Activated naive CD4-positive, alpha-beta T cell treated with anti-CD3 and anti-CD28 coated beads, Interleukin-2, amount 10 ng/mL, durations not matched to agents 7 days and 5 days (primary cell): ENCODE results near the gene TRABD2B.

Experiments used
- CTCF ChIA-PET: fragments of 350-600 bp; sonication (Branson Sonifier 250); formaldehyde crosslinking; loops from one replicate; lab custom pipeline; 2021; ENCODE audit warnings: antibody characterized with exemption; lab: Charles Lee
- DNase-seq: peaks from one replicate; pipeline ENCODE4 v3.0.0-alpha.2; 2020
- H3K27ac Mint-ChIP-seq: one replicate; pipeline ENCODE4 v1.8.0; 2021; ENCODE audit warnings: mild to moderate bottlenecking, moderate library complexity, mixed read lengths
- H3K27me3 Mint-ChIP-seq: one replicate; pipeline ENCODE4 v1.8.0; 2021; ENCODE audit warnings: mild to moderate bottlenecking, mixed read lengths
- H3K36me3 Mint-ChIP-seq: one replicate; pipeline ENCODE4 v1.8.0; 2021; ENCODE audit warnings: mixed read lengths
- H3K4me1 Mint-ChIP-seq: one replicate; pipeline ENCODE4 v1.8.0; 2021; ENCODE audit warnings: mixed read lengths
- H3K4me3 Mint-ChIP-seq: one replicate; pipeline ENCODE4 v1.8.0; 2021; ENCODE audit warnings: mild to moderate bottlenecking, moderate library complexity, mixed read lengths
- H3K9me3 Mint-ChIP-seq: one replicate; pipeline ENCODE4 v1.8.0; 2021; ENCODE audit warnings: mixed read lengths

The TRABD2B gene

GRCh38 chr1:47751193-47751592, 246.0 kb downstream of the TRABD2B start:
- H3K9me3 Mint-ChIP-seq, result no peaks in the 10 kb centered on the region

GRCh38 chr1:47745715-47746609, 251.2 kb downstream of the TRABD2B start:
- H3K4me1 Mint-ChIP-seq, result no peaks in the 10 kb centered on the region
- peaks cover 13% of the 10 kb centered on the region for H3K27me3 Mint-ChIP-seq
- DNase-seq, result no peak
- CTCF ChIA-PET, result no interaction called here
- H3K36me3 Mint-ChIP-seq, result no peaks in the 10 kb centered on the region
- H3K4me3 Mint-ChIP-seq, result no peak overlapping the region
- H3K9me3 Mint-ChIP-seq, result peaks cover 6% of the 10 kb centered on the region
- no peak overlapping the region for H3K27ac Mint-ChIP-seq

More at GRCh38 chr1:47751193-47751592, 246.0 kb downstream of the TRABD2B start:
- CTCF ChIA-PET, result no interaction called here
- no peaks in the 10 kb centered on the region for H3K4me1 Mint-ChIP-seq
- DNase-seq, result no peak
- no peak overlapping the region for H3K27ac Mint-ChIP-seq
- H3K4me3 Mint-ChIP-seq, result no peak overlapping the region
- H3K27me3 Mint-ChIP-seq, result peaks cover 4% of the 10 kb centered on the region
- H3K36me3 Mint-ChIP-seq, result no peaks in the 10 kb centered on the region

- H3K27me3 Mint-ChIP-seq, result peaks cover 28% of the 10 kb centered on the region
Observed at GRCh38 chr1:47742890-47743760, 254.1 kb downstream of the TRABD2B start.

GRCh38 chr1:47738560-47739182, 258.5 kb downstream of the TRABD2B start:
- DNase-seq, result no peak
- H3K4me3 Mint-ChIP-seq, result no peak overlapping the region
- H3K9me3 Mint-ChIP-seq, result peaks cover 6% of the 10 kb centered on the region
- H3K4me1 Mint-ChIP-seq, result no peaks in the 10 kb centered on the region
- CTCF ChIA-PET, result interaction anchor here (1.5 to 1.9 kb wide), 3 partner anchors 13 to 38 kb away, joined by 3 to 11 read pairs (median 4); no protein-coding TSS in a partner anchor
- peaks cover 19% of the 10 kb centered on the region for H3K27me3 Mint-ChIP-seq
- no peak overlapping the region for H3K27ac Mint-ChIP-seq
- no peaks in the 10 kb centered on the region for H3K36me3 Mint-ChIP-seq

More at GRCh38 chr1:47742890-47743760, 254.1 kb downstream of the TRABD2B start:
- H3K9me3 Mint-ChIP-seq, result peaks cover 6% of the 10 kb centered on the region
- CTCF ChIA-PET, result interaction anchor here (0.6 to 1.6 kb wide), 3 partner anchors 12 to 17 kb away, joined by 3 to 6 read pairs (median 3); no protein-coding TSS in a partner anchor
- no peak for DNase-seq
- no peak overlapping the region for H3K4me3 Mint-ChIP-seq
- H3K36me3 Mint-ChIP-seq, result no peaks in the 10 kb centered on the region
- no peaks in the 10 kb centered on the region for H3K4me1 Mint-ChIP-seq
- H3K27ac Mint-ChIP-seq, result no peak overlapping the region

GRCh38 chr1:47732489-47732888, 264.7 kb downstream of the TRABD2B start:
- Mint-ChIP-seq H3K4me3 (no peak overlapping the region), H3K36me3 (no peaks in the 10 kb centered on the region), H3K27ac (no peak overlapping the region), H3K4me1 (no peaks in the 10 kb centered on the region), H3K27me3 (peaks cover 22% of the 10 kb centered on the region), H3K9me3 (no peaks in the 10 kb centered on the region)
- CTCF ChIA-PET, result no interaction called here
- DNase-seq, result no peak

GRCh38 chr1:47731730-47732129, 265.5 kb downstream of the TRABD2B start:
- no peak overlapping the region for H3K4me3 Mint-ChIP-seq
- no peak for DNase-seq
- H3K9me3 Mint-ChIP-seq, result no peaks in the 10 kb centered on the region
- no peaks in the 10 kb centered on the region for H3K36me3 Mint-ChIP-seq
- no peak overlapping the region for H3K27ac Mint-ChIP-seq
- H3K27me3 Mint-ChIP-seq, result peaks cover 26% of the 10 kb centered on the region
- no peaks in the 10 kb centered on the region for H3K4me1 Mint-ChIP-seq
- CTCF ChIA-PET, result interaction anchor here (2.0 kb wide), 1 partner anchor 294 kb away, joined by 4 read pairs; the partner anchor contains the start of gene FOXD2

GRCh38 chr1:47729685-47730084, 267.5 kb downstream of the TRABD2B start:
- no peak overlapping the region for H3K27ac Mint-ChIP-seq
- H3K4me3 Mint-ChIP-seq, result no peak overlapping the region
- peaks cover 5% of the 10 kb centered on the region for H3K4me1 Mint-ChIP-seq
- no peaks in the 10 kb centered on the region for H3K9me3 Mint-ChIP-seq
- no peaks in the 10 kb centered on the region for H3K36me3 Mint-ChIP-seq
- peaks cover 46% of the 10 kb centered on the region for H3K27me3 Mint-ChIP-seq
- CTCF ChIA-PET, result interaction anchor here (2.0 to 5.2 kb wide), 2 partner anchors 26 to 294 kb away, joined by 7 to 36 read pairs; partner anchors contain the start of gene FOXD2
- no peak for DNase-seq

GRCh38 chr1:47727697-47728085, 269.5 kb downstream of the TRABD2B start:
- Mint-ChIP-seq H3K4me1 (peaks cover 5% of the 10 kb centered on the region), H3K27me3 (peaks cover 57% of the 10 kb centered on the region), H3K9me3 (no peaks in the 10 kb centered on the region), H3K27ac (no peak overlapping the region), H3K4me3 (no peak overlapping the region), H3K36me3 (no peaks in the 10 kb centered on the region)
- CTCF ChIA-PET, result interaction anchor here (0.7 to 5.8 kb wide), 10 partner anchors 11 to 548 kb away, joined by 3 to 40 read pairs (median 8); partner anchors contain the start of gene FOXD2
- no peak for DNase-seq

GRCh38 chr1:47727051-47727696, 270.0 kb downstream of the TRABD2B start:
- Mint-ChIP-seq H3K9me3 (no peaks in the 10 kb centered on the region), H3K27ac (no peak overlapping the region), H3K36me3 (no peaks in the 10 kb centered on the region), H3K4me1 (peaks cover 5% of the 10 kb centered on the region), H3K4me3 (no peak overlapping the region), H3K27me3 (peaks cover 61% of the 10 kb centered on the region)
- DNase-seq, result no peak
- CTCF ChIA-PET, result interaction anchor here (0.7 to 5.8 kb wide), 14 partner anchors 7 to 548 kb away, joined by 3 to 40 read pairs (median 7); partner anchors contain the start of gene FOXD2

- H3K4me1 Mint-ChIP-seq, result peaks cover 5% of the 10 kb centered on the region
- H3K27ac Mint-ChIP-seq, result no peak overlapping the region
- CTCF ChIA-PET, result interaction anchor here (0.6 to 5.8 kb wide), 19 partner anchors 8 to 547 kb away, joined by 3 to 40 read pairs (median 5); partner anchors contain the start of gene FOXD2
- peaks cover 64% of the 10 kb centered on the region for H3K27me3 Mint-ChIP-seq
- H3K9me3 Mint-ChIP-seq, result no peaks in the 10 kb centered on the region
- no peaks in the 10 kb centered on the region for H3K36me3 Mint-ChIP-seq
- DNase-seq, result peak; percentile 75
- H3K4me3 Mint-ChIP-seq, result no peak overlapping the region
Observed at GRCh38 chr1:47725992-47726855, 271.0 kb downstream of the TRABD2B start.

- Mint-ChIP-seq H3K27ac (no peak overlapping the region), H3K4me1 (peaks cover 5% of the 10 kb centered on the region), H3K36me3 (no peaks in the 10 kb centered on the region), H3K4me3 (no peak overlapping the region), H3K27me3 (peaks cover 67% of the 10 kb centered on the region), H3K9me3 (no peaks in the 10 kb centered on the region)
- CTCF ChIA-PET, result interaction anchor here (0.6 to 5.8 kb wide), 18 partner anchors 9 to 504 kb away, joined by 3 to 40 read pairs (median 5); partner anchors contain the start of gene FOXD2
- no peak for DNase-seq
Observed at GRCh38 chr1:47725511-47725991, 271.6 kb downstream of the TRABD2B start.

GRCh38 chr1:47725000-47725473, 272.1 kb downstream of the TRABD2B start:
- CTCF ChIA-PET, result interaction anchor here (2.0 to 5.8 kb wide), 3 partner anchors 13 to 336 kb away, joined by 11 to 40 read pairs (median 36); partner anchors contain the start of gene FOXD2
- Mint-ChIP-seq H3K4me1 (peaks cover 5% of the 10 kb centered on the region), H3K27ac (no peak overlapping the region), H3K27me3 (peaks cover 70% of the 10 kb centered on the region), H3K9me3 (no peaks in the 10 kb centered on the region), H3K36me3 (no peaks in the 10 kb centered on the region), H3K4me3 (no peak overlapping the region)
- DNase-seq, result no peak
